GM19397 (cell line): Measurements from ENCODE around the gene FXYD1.

Source experiments
- ATAC-seq: cut with Tn5 transposase; IDR thresholded peaks from one replicate; pipeline ENCODE4 v1.9.1; 2021; ENCODE audit warnings: mild to moderate bottlenecking, moderate library complexity; ENCODE audit not compliant: unreplicated experiment

FXYD1 gene

DNA sequence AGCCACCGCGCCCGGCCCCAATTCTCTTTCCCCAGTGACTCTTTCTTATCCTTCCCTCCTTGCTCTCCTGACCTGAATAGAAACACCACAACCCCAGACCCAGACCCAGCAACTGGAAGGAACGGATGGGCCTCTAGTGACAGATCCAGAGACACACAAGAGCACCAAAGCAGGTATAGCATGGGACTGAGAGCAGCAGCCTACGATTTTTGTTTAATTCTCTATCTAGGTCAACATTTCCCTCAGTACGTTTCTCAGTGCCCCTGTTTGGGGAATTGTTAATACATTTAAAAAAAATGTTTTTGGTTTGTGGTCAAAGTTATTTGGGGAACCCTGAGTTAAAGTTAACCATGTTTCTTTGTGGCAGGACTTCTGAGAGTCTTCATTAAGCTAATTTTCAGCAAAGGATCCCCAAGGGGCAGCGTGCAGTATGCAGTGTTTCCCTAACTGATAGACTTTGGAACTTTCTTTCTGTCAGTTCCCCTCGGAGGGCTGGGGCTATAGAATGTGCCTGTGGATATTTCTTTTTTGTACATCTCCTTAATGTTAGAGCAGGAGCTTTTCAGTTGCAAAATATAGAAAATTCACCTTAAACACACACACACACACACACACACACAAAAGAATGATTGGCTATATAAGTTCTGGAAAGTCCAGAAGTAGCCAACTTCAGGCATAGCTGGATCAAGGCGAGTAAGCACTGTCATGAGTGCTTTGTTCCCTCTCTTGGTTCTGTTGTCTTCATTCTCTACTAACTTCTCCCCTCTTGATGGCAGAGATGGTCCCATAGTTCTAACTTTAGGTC is 22.2 kb downstream of the FXYD1 start:
- ATAC-seq = no peak

DNA sequence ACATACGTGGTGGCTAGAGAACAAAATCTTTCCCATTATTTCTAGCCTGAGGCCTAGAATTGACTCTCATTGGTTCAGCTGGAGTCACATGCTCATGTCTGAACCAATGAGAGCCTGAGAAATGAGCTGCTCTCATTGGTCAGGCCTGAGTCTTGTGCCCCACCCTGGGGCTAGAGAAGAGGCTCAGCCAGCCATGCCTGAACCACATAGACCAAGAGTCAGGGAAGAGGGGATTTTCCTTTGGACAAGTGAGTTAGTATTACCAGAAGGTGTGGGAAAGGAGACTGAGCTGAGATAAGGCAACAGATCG is 22.8 kb downstream of the FXYD1 start:
- no peak for ATAC-seq

DNA sequence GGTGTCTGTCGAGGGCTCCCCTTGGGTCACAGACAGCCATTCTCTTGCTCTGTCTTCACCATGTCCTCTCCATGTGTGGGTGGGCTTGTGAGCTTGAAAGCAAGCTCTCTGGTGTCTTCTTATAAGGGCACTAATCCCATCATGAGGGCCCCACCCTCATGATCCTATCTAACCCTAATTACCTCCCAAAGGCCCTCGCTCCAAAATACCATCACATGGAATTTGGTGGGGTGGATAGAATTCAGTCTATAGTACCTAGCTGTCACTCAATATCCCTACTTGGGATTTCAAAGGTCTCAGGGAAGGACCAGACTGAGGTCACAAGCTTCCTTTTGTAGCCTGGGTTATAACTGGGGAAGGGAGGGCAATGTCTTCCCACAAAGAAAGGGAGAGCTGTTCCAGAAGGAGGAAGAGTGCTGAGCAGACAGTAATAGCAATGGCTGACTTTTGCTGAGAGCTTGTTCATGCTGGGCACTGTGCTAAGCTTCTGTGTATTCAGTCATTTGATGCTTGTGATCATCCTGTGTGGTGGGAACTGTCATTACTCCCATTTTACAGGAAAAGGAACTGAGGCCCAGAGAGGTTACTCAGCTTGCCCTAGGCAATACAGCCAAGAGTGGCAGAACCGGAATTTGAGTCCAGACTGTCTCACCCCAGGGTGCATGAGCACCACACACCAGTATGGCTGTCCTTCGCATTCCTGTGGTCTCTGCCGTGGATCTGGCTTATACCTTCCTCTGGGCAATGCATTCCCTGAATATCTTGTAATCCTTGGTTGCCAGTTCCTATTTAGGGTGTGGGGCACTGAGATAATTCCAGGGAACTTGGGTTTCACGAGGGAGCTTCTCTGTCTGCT is 24.1 kb downstream of the FXYD1 start:
- ATAC-seq = no peak

DNA sequence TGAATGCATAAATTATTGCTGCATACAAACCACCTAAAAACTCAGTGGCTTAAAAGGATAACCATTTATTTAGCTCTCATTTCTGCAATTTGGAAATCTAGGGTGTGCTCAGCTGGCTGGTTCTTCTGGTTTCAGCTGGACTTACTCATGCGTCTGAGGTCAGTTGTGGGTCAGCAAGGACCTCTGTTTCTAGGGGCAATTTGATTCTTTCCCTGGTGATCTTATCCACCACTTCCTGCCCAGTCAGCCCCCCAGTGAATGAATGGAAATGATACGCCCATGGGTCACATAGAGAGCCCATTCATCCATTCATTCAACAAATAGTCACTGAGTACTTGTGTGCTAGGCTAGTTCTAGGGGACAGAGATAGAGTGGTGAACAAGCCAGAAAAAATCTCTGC is 25.8 kb downstream of the FXYD1 start:
- no peak for ATAC-seq

DNA sequence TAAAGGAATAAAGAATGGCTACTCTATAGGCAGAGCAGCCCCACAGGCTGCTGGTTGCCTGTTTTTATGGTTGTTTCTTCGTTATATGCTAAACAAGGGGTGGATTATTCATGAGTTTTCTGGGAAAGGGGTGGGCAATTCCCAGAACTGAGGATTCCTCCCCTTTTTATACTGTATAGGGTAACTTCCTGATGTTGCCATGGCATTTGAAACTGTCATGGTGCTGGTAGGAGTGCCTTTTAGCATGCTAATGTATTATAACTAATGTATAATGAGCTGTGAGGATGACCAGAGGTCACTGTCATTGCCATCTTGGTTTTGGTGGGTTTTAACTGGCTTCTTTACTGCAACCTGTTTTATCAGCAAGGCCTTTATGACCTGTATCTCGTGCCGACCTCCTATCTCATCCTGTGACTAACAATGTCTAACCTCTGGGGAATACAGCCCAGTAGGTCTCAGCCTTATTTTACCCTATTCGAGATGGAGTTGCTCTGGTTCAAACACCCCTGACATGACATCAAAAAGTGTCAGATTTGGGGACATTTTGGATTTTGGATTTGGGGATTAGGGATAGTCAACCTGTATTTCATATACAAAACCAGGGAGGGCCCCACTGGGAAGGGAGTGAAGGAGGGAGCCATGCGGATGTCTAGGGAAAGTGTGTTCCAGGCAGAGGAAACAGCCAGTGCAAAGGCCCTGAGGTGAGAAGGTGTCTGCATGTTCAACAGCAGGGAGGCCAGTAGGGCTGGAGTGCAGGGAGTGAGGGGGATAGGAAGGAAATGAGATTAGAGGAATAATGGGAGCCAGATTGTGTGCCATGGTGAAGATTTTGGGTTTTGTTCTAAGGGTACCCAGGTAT is 26.8 kb downstream of the FXYD1 start:
- ATAC-seq = no peak

DNA sequence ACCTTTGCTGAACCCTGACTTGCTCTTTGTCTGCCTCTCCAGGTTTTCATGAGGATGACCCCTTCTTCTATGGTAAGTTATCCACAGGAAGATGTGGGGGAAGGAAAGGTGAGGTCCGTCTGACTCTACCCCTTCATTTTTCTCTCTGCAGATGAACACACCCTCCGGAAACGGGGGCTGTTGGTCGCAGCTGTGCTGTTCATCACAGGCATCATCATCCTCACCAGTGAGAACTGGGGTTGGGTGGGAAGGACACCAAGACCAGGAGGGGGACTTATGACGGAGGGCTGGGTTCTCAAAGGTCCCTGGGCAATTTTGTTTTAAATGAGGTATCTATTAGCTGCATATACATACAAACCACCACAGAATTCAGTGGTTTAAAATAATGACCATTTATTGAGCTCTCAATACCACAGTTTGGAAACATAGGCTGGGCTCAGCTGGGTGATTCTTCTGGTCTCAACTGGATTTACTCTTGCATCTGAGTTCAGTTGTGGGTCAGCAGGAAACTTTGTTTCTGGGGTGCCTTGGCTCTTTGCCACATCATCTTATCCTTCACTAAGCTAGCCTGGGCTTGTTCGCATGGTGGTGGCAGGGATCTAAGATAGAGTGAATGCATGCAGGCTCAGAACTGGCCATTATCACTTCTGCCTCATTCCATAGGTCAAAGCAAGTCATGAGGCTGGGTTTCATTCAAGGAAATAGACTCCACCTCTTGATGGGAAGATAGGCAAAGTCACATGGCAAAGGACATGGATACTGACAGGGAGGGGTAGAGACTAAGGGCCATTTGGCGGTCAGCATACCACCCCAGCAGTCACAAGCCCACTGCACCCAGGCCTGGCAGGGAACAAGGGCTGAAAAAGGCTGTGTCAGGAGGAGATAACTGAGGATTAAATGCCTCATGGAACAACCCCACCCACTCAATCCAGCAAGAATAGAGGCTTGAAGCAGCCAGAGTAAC is 27.8 kb downstream of the FXYD1 start:
- no peak for ATAC-seq

DNA sequence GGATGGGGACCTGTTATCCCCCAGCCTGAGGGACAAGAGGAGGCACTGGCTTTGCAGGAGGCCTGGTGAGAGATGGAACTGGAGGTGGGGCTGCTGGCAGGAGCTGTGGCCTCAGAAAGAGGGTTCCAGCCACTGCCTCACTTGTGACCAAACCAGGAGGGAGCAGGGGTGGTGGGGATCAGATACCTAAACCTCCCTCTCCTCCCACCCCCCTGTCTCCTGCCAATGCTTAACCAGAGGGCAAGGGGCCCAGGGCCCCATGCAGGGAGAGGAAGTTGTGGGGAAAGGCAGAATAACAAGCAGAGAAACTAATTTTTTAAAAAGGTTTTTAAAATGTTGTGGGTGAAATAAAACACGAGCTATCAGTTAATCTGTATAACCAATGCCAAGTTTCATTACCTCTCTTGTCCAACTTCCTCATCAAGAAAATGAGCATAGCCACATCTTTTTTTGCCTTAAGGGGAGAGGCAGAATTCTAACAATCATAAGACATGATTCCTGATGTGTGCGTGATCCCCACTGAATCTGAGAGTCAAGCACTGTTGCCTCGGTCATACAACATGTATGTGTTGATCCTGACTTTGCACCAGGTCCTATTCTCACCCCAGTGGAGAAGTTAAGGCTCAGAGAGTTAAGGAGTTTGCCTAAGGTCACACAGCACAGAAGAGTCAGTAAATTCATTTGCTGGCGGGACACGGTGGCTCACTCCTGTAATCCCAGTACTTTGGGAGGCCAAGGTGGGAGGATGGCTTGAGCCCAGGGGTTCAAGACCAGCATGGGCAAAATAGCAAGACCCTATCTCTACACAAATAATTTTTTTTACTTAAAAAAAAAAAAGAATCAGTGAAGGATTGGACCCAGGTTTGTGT is 28.9 kb downstream of the FXYD1 start:
- no peak for ATAC-seq

DNA sequence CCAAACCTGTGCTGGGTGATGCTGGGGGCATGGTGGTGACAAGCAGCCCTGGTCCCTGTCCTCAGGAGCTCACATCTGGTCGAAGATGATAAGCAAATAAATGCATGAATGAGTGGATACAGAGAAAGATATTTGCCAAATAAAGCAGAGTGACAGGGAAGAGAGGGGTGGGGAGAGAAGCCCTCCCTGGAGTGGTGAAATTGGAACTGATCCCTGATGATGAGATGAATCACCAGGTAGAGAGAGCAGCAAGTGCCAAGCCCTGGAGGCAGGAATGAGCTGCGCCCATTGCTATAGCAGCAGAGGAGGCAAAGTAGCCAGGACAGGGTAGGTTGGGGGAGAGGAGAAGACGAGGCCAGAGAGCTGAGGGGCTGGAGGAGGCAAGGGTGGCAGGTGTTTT is 29.6 kb downstream of the FXYD1 start:
- ATAC-seq = no peak

DNA sequence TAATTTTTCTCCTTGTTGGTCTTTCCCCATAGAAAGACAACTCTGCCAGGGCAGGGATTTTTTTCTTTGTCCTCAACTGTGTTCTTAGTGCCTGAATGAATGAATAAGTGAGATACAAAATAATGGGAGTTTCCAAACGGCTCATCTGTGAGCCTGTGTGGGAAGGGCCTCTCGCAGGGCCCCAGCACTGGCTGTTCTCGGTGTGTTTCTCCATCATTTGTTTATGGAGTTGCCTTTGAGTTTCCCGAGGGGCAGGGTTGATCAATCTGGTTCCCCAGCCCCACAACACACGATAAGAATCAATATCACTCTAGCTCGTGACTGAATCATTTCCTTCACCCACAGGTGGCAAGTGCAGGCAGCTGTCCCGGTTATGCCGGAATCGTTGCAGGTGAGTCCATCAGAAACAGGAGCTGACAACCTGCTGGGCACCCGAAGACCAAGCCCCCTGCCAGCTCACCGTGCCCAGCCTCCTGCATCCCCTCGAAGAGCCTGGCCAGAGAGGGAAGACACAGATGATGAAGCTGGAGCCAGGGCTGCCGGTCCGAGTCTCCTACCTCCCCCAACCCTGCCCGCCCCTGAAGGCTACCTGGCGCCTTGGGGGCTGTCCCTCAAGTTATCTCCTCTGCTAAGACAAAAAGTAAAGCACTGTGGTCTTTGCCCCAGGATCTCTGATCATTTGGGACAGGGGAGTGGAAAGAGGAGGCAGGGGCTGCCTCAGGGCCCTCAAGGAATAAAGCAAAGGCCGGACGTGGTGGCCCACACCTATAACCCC is 30.8 kb downstream of the FXYD1 start:
- ATAC-seq = no peak

DNA sequence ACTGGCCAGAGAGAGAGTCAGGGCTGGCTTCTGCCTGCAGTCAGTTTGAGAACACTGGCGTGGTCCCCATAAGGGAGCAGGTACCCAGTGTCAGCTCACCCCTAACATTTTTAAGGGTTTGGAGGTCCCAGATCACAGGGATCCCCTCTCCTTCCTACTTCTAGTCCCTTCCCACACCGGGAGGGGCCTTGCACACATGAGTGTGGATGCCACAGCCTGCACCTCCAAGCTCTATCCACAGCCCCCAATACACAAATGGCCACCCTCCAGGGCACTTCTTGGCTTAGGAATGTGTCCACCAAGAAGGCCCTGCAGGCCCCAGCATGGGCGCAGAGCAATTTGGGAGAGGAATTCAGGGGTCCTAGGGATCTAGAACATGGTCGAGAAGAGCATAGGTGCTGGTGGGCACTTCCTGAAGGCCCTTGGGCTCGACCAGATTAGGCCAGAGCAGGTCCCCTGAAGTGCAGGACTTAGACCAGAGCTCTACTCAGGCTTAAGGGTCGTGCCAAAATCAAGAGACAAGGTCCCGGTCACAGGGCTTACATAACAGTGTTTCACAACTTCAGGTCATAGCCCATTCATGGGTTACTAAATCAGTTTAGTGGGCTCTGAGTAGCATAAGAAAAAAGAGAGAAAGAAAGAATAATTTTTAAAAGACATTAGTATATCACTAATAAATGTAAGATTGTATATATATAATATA is 31.9 kb downstream of the FXYD1 start:
- ATAC-seq = no peak

DNA sequence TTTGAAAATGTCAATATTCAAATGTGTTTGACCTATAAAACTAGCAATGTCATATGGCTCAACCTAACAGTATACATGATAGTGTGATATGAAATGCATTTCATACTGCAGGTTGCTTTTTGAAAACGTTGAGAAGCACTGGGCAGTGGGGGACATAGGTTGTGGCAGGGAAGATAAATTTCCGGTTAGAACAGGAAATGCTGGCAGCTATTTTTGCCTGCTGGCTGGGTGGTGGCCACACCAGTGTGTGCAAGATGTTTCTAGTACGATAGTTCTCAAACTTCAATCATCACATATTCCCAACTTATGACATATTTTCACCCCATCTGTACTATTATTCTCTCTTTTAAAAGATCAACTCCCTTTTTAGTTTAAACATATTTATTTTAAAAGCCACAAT is 33.1 kb downstream of the FXYD1 start:
- ATAC-seq = no peak

DNA sequence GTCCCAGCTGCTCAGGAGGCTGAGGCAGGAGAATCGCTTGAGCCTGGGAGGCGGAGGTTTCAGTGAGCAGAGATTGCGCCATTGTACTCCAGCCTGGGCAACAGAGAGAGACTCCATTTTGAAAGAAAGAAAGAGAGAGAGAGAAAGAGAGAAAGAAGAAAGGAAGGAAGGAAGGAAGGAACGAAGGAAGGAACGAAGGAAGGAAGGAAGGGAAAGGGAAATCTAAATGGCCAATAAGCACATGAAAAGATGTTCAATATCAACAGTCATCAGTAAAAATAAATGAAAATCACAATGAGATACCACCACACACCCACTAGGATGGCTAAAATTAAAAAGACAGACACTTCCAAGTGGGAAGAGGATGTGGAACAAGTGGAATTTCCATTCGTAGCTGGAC is 35.6 kb downstream of the FXYD1 start:
- no peak for ATAC-seq

DNA sequence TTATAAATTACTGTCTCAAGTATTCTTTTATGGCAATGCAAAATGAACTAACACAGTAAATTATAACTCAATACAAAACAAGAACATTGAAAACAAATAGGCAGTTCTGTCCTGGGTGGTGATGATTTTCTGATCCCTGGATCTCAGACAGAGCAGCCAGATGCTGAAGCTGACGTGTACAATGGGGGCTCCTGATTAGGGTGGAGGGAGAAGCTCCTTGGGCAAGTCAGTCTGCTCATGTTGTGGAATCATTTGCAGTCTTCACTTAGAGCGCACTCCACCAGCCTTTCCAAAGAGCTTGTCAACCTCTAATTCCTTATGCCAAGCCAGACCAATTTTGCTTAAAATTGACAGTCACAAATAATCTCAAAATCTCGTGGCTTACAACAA is 37.6 kb downstream of the FXYD1 start:
- no peak for ATAC-seq

DNA sequence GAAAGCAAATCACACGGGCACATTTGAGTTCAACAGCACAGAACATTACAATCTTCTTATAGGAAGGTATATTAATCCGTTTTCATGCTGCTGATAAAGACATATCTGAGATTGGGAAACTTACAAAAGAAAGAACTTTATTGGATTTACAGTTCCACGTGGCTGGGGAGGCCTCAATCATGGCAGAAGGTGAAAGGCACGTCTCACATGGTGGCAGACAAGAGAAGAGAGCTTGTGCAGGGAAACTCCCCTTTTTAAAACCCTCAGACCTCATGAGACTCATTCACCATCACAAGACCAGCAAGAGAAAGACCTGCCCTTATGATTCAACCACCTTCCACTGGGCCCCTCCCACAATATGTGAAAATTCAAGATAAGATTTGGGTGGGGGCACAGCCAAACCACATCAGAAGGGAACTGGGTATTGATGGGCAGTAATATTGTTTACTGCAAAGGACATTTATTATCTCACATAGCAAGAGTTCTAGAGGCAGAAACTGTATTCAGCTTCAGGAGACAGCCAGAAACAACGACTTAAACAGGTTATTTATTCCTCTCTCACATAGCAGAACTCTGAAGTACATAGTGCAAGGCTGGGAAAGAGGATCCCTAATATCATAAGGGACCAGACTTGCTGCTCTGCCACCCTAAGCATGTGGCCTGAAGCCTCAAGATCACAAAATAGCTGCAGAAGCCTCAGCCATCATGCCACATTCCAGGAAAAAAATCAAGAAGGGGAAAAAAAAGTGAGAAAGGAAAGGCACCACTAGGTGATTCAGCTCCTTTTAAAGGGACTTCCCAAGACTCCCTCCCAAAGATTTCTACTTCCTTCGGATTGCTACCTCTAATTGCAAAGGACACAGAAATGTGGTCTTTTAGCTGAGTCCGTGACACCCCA is 39.0 kb downstream of the FXYD1 start:
- no peak for ATAC-seq

DNA sequence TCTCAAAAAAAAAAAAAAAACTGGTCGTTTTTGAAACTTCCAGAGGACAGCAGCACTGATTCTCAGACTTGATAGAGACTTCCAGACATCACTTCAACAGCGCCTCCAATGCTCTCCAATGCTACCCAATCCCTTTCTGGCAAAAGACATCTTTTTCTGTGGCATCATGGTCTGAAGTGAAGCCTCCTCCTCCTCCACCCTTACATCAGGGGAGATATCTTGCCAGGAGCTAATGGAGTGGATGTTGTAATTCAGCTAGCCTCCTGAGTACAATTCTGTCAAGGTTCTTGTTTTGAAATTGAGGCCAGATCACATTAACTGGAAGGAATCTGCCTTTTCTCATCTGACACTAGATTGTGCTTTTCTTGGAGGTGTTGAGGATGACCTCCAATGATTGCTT is 40.1 kb downstream of the FXYD1 start:
- ATAC-seq = no peak

DNA sequence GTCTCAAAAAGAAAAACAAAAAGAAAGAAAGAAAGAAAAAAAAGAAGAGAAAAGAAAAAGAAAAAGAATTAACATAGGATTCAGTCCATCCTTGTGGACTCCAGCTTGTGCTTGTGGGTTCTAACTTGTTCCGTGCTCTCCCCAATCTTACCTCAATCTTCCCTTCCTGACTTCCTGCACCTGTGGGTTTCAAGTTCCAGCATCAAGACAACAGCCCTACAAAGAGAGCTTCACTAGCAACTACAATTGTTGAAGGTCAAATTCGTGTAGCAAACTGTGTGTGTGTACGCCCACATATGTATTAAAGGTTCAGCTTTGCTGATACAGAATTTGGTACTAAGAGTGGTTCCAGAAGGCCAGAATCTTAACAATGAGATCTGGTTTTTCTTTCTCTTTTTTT is 41.2 kb downstream of the FXYD1 start:
- no peak for ATAC-seq

DNA sequence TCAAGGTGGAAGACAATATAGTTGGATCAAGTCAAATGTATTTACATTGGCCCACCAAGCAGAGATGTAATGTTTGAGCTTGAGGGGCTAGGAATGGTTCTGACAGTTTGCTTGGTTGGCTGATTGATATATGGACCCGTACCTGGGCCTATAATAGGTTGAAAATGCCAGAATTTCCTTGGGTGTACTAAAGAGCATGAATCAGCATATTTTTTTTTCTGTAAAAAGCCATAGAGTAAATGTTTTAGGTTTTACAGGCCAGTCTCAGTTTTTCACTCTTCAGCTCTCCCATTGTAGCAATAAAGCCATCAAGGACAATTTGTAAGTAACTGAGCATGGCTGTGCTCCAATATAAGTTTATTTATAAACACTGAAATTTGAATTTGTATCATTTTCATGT is 42.8 kb downstream of the FXYD1 start:
- ATAC-seq = no peak
